Lung (tissue), 12 donors: ENCODE measurements around the gene CNTNAP2. TPM values are rescaled to one million over a fixed set of nuclear protein-coding genes. Genes with fewer than 3 reads are reported as not detected.

ENCODE experiments used
- ATAC-seq: fragments of 200-7000 bp; cut with Tn5 transposase; one replicate; pipeline ENCODE4 v1.9.1; 2020; ENCODE audit warnings: moderate number of reproducible peaks; ENCODE audit not compliant: insufficient read depth, low FRiP score
- DNase-seq, 3 donors: peaks; one replicate each; pipeline ENCODE4 v3.0.0-alpha.2; 2013 to 2017
- H3K27ac ChIP-seq, 2 donors: one replicate each; pipeline ENCODE4 v1.5.1; 2013; ENCODE audit warnings: mild to moderate bottlenecking in 2 of 2, moderate library complexity in 2 of 2, control low read depth in 1 of 2, inconsistent platforms in 1 of 2, low read depth in 1 of 2, low read length in 1 of 2
- H3K27me3 ChIP-seq, 3 donors: one replicate each; pipeline ENCODE4 v1.5.1; 2013; ENCODE audit warnings: low read length in 2 of 3; ENCODE audit not compliant: control insufficient read depth in 3 of 3, insufficient read depth in 3 of 3
- H3K36me3 ChIP-seq, 4 donors: one replicate each; pipeline ENCODE4 v1.5.1; 2013; ENCODE audit warnings: low read length in 4 of 4, mild to moderate bottlenecking in 1 of 4, moderate library complexity in 1 of 4; ENCODE audit not compliant: control insufficient read depth in 4 of 4, insufficient read depth in 4 of 4
- H3K4me1 ChIP-seq, 5 donors: one replicate each; pipeline ENCODE4 v1.5.1; 2013; ENCODE audit warnings: low read length in 5 of 5, mild to moderate bottlenecking in 2 of 5, moderate library complexity in 1 of 5; ENCODE audit not compliant: control insufficient read depth in 5 of 5, insufficient read depth in 5 of 5
- H3K4me3 ChIP-seq: one replicate; pipeline ENCODE4 v1.5.1; 2013; ENCODE audit warnings: mild to moderate bottlenecking, control low read depth, moderate library complexity
- H3K9ac ChIP-seq, 2 donors: one replicate each; pipeline ENCODE4 v1.5.1; 2013; ENCODE audit warnings: low read length in 2 of 2, control low read depth in 1 of 2; ENCODE audit not compliant: insufficient read depth in 1 of 2
- H3K9me3 ChIP-seq, 4 donors: one replicate each; pipeline ENCODE4 v1.5.1; 2013; ENCODE audit warnings: low read length in 3 of 4, mild to moderate bottlenecking in 1 of 4, moderate library complexity in 1 of 4; ENCODE audit not compliant: control insufficient read depth in 4 of 4, insufficient read depth in 3 of 4
- WGBS, 2 donors: extraction: QIAGEN DNeasy Blood & Tissue Kit; methylation state at CpG; one replicate each; pipeline ENCODE4 v1.1.7; 2013; 5-methylcytosine and 5-hydroxymethylcytosine counted together
- polyA plus RNA-seq, 2 donors: library from polyadenylated mRNA; stranded (reverse); fragments of 200-250 nt; gene quantifications; one replicate each; pipeline ENCODE4 v1.2.1, GENCODE V29; 2013
- total RNA-seq, 2 donors: library from RNA; depleted of rRNA in 1 of 2; stranded (reverse); fragments of >200 nt in 1 of 2; gene quantifications; one replicate each; pipeline ENCODE4 v1.2.1, GENCODE V29; 2014 to 2021
- TF ChIP-seq, protein P1 (sequence below): IDR thresholded peaks from 2 replicates; pipeline ENCODE4 v1.5.1; 2012; ENCODE audit warnings: mild to moderate bottlenecking; ENCODE audit errors: control extremely low read depth, extremely low read depth
- donor health status: control.
- donor health status: control.
- donor health status: Bipolar disorder and iron deficiency.
- donor health status: healthy.
- donor health status: DM: yes; HTN: yes; CAD: no.

The CNTNAP2 gene
- total and polyA plus RNA-seq, 4 donors, result 0.18 to 45.3 (median 0.52) TPM

- Histone ChIP-seq H3K9me3 (peaks cover 0 to 9% (median 3%) of the 10 kb centered on the region in 4 donors), H3K27me3 (peaks cover 6 to 31% (median 27%) of the 10 kb centered on the region in 3 donors), H3K9ac (no peak overlapping the region), H3K36me3 (no peaks in the 10 kb centered on the region), H3K4me1 (peaks cover 0 to 5% (median 4%) of the 10 kb centered on the region in 5 donors), H3K4me3 (no peak overlapping the region), H3K27ac (no peak overlapping the region)
- no peak for DNase-seq
- 83 to 95% methylated on average over 1 of the region's 1 CpG for WGBS, 2 donors
- TF ChIP-seq, protein P1, sequence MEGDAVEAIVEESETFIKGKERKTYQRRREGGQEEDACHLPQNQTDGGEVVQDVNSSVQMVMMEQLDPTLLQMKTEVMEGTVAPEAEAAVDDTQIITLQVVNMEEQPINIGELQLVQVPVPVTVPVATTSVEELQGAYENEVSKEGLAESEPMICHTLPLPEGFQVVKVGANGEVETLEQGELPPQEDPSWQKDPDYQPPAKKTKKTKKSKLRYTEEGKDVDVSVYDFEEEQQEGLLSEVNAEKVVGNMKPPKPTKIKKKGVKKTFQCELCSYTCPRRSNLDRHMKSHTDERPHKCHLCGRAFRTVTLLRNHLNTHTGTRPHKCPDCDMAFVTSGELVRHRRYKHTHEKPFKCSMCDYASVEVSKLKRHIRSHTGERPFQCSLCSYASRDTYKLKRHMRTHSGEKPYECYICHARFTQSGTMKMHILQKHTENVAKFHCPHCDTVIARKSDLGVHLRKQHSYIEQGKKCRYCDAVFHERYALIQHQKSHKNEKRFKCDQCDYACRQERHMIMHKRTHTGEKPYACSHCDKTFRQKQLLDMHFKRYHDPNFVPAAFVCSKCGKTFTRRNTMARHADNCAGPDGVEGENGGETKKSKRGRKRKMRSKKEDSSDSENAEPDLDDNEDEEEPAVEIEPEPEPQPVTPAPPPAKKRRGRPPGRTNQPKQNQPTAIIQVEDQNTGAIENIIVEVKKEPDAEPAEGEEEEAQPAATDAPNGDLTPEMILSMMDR, result no peak
- no peak for ATAC-seq
Measured at GRCh38 chr7:148334441-148334956, 2217.9 kb downstream of the CNTNAP2 start.

DNA sequence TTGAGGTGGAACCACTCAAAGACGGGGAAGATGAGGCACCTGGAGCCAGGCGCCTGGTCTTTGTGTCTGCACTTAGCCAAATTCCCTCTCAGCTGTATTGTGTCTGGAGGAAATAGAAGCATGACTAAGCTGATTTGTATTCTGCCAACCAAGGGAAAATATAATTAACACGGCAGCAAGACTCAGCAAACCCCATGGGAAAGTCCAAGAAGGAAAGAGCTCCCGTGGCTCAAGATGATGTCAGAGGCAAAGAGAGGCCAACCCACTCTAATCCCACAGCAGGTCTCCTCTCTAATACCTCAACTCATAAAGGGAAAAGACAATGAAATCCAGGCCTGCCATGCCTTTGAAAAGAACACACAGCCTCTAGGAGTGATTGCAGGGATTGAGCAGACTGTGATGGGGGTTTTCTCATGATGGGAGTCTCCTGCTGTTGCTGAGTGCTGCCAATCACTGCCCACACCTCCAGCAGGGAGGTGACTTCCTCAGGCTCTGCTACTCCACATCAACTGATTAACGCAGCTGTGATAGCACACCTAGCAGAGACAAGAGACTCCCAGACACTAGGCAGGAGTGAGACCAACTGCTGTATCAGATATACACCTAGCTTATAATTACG lies 2218.5 kb downstream of the CNTNAP2 start:
- DNase-seq (no peak), ATAC-seq (no peak)
- H3K4me3 ChIP-seq, result no peak overlapping the region
- peaks cover 6 to 35% (median 32%) of the 10 kb centered on the region in 3 donors for H3K27me3 ChIP-seq
- WGBS, 2 donors, result 43 to 47% methylated on average over 6 of the region's 6 CpGs
- H3K36me3 ChIP-seq, result no peaks in the 10 kb centered on the region
- no peak overlapping the region for H3K27ac ChIP-seq
- TF ChIP-seq, protein P1, result no peak
- H3K9me3 ChIP-seq, result peaks cover 0 to 9% (median 3%) of the 10 kb centered on the region in 4 donors
- H3K9ac ChIP-seq, result no peak overlapping the region
- peaks cover 0 to 5% (median 4%) of the 10 kb centered on the region in 5 donors for H3K4me1 ChIP-seq

GRCh38 chr7:148335790-148336189 lies 2219.2 kb downstream of the CNTNAP2 start:
- no peak overlapping the region for H3K9ac ChIP-seq
- TF ChIP-seq, protein P1, result no peak
- peaks cover 0 to 6% (median 1%) of the 10 kb centered on the region in 4 donors for H3K9me3 ChIP-seq
- DNase-seq, result no peak
- no peaks in the 10 kb centered on the region for H3K36me3 ChIP-seq
- peaks cover 6 to 35% (median 35%) of the 10 kb centered on the region in 3 donors for H3K27me3 ChIP-seq
- H3K4me3 ChIP-seq, result no peak overlapping the region
- H3K27ac ChIP-seq, result no peak overlapping the region
- ATAC-seq, result no peak
- H3K4me1 ChIP-seq, result peaks cover 0 to 5% (median 4%) of the 10 kb centered on the region in 5 donors
- 61 to 75% methylated on average over 1 of the region's 1 CpG for WGBS, 2 donors
